ENCODE measurements around the gene FER1L5.

FER1L5 gene

DNA sequence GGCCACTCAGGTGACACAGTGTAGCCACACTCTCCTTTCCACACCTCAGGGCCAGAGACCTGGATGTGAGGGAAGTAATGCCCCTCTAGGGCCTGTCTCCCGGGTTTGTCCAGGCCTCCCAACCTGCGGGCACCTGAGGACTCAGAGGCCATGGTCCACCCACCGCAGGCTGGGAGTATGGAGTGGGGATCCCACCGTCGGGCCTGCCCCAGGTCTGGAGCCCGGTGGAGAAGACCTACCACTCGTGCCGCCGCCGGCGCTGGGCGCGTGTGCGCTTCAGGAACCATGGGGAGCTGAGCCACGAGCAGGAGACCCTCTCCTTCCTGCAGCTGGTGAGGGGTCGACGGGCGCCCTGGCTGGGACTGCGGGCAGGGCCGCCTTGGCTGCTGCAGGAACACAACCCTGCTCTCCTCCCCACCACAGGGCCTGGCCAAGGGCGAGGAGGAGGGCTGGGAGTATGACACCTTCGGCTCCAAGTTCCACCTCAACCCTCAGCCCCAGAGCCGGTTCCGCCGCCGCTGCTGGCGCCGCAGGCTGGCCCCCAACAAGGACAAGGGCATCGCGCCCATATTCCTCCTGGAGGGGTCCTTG is 48.6 kb downstream of the FER1L5 start:
- Histone ChIP-seq H3K4me1 (ENCODE audit: control insufficient read depth, insufficient read depth, low read length, poor library complexity, severe bottlenecking) (no peaks in the 10 kb centered on the region), H3K4me3 (ENCODE audit: extremely low read depth, insufficient read depth, low read length, poor library complexity, severe bottlenecking) (no peak overlapping the region), H3K27ac (ENCODE audit: low read depth, low read length, severe bottlenecking) (no peak overlapping the region), H3K9me3 (ENCODE audit: control insufficient read depth, low read length) (no peaks in the 10 kb centered on the region), H3K36me3 (ENCODE audit: control insufficient read depth, insufficient read depth, low read length) (no peaks in the 10 kb centered on the region)
- WGBS, 2 experiments (ENCODE audit: insufficient coverage in 2 of 2) = 88 to 94% methylated on average over 7 to 24 of the region's 30 CpGs

- WGBS, 2 experiments (ENCODE audit: insufficient coverage in 2 of 2) = 93% methylated on average over 11 to 14 of the region's 14 CpGs
- no peak overlapping the region for H3K27ac ChIP-seq (ENCODE audit: low read depth, low read length, severe bottlenecking)
- no peaks in the 10 kb centered on the region for H3K9me3 ChIP-seq (ENCODE audit: control insufficient read depth, low read length)
- no peak overlapping the region for H3K4me3 ChIP-seq (ENCODE audit: extremely low read depth, insufficient read depth, low read length, poor library complexity, severe bottlenecking)
- H3K36me3 ChIP-seq (ENCODE audit: control insufficient read depth, insufficient read depth, low read length) = no peaks in the 10 kb centered on the region
- H3K4me1 ChIP-seq (ENCODE audit: control insufficient read depth, insufficient read depth, low read length, poor library complexity, severe bottlenecking) = no peaks in the 10 kb centered on the region
These were observed 49.8 kb downstream of the FER1L5 start for GRCh38 chr2:96692094-96692971.

GRCh38 chr2:96693286-96694200 is 51.0 kb downstream of the FER1L5 start:
- no peak overlapping the region for H3K4me3 ChIP-seq (ENCODE audit: extremely low read depth, insufficient read depth, low read length, poor library complexity, severe bottlenecking)
- 70 to 83% methylated on average over 6 to 11 of the region's 14 CpGs for WGBS, 2 experiments (ENCODE audit: insufficient coverage in 2 of 2)
- no peaks in the 10 kb centered on the region for H3K9me3 ChIP-seq (ENCODE audit: control insufficient read depth, low read length)
- no peaks in the 10 kb centered on the region for H3K4me1 ChIP-seq (ENCODE audit: control insufficient read depth, insufficient read depth, low read length, poor library complexity, severe bottlenecking)
- no peaks in the 10 kb centered on the region for H3K36me3 ChIP-seq (ENCODE audit: control insufficient read depth, insufficient read depth, low read length)
- no peak overlapping the region for H3K27ac ChIP-seq (ENCODE audit: low read depth, low read length, severe bottlenecking)

DNA sequence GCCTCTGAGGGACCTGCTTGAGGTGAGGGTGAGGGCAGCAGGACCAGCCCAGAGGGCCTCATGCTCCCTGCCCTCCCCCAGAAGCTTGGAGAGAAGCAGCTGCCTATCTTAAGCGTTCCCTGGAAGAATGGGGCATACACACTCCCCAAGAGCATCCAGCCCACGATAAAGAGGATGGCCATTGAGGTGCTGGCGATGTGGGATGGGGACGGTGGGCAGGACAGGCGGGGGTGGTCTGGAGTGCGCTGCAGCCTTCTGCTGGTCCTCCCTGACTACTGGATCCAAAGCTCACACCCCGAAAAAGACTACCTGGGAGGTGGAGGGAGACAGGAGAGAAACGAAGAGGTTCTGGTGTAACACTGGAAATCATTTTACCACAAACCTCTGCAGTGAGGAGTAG is 51.7 kb downstream of the FER1L5 start:
- H3K36me3 ChIP-seq (ENCODE audit: control insufficient read depth, insufficient read depth, low read length) = no peaks in the 10 kb centered on the region
- 93 to 100% methylated on average over 4 to 6 of the region's 8 CpGs for WGBS, 2 experiments (ENCODE audit: insufficient coverage in 2 of 2)
- no peak overlapping the region for H3K27ac ChIP-seq (ENCODE audit: low read depth, low read length, severe bottlenecking)
- no peak overlapping the region for H3K4me3 ChIP-seq (ENCODE audit: extremely low read depth, insufficient read depth, low read length, poor library complexity, severe bottlenecking)
- no peaks in the 10 kb centered on the region for H3K9me3 ChIP-seq (ENCODE audit: control insufficient read depth, low read length)
- no peaks in the 10 kb centered on the region for H3K4me1 ChIP-seq (ENCODE audit: control insufficient read depth, insufficient read depth, low read length, poor library complexity, severe bottlenecking)

- WGBS, 2 experiments (ENCODE audit: insufficient coverage in 2 of 2) = 91 to 97% methylated on average over 10 to 13 of the region's 13 CpGs
- no peaks in the 10 kb centered on the region for H3K36me3 ChIP-seq (ENCODE audit: control insufficient read depth, insufficient read depth, low read length)
These were observed 52.4 kb downstream of the FER1L5 start for GRCh38 chr2:96694816-96695455.

GRCh38 chr2:96695602-96696001 is 53.0 kb downstream of the FER1L5 start:
- H3K27ac ChIP-seq (ENCODE audit: low read depth, low read length, severe bottlenecking) = no peak overlapping the region
- no peaks in the 10 kb centered on the region for H3K9me3 ChIP-seq (ENCODE audit: control insufficient read depth, low read length)
- H3K4me1 ChIP-seq (ENCODE audit: control insufficient read depth, insufficient read depth, low read length, poor library complexity, severe bottlenecking) = no peaks in the 10 kb centered on the region
- no peaks in the 10 kb centered on the region for H3K36me3 ChIP-seq (ENCODE audit: control insufficient read depth, insufficient read depth, low read length)
- WGBS, 2 experiments (ENCODE audit: insufficient coverage in 2 of 2) = 84 to 95% methylated on average over 7 to 14 of the region's 15 CpGs
- no peak overlapping the region for H3K4me3 ChIP-seq (ENCODE audit: extremely low read depth, insufficient read depth, low read length, poor library complexity, severe bottlenecking)

More at GRCh38 chr2:96694816-96695455, 52.4 kb downstream of the FER1L5 start:
- no peaks in the 10 kb centered on the region for H3K4me1 ChIP-seq (ENCODE audit: control insufficient read depth, insufficient read depth, low read length, poor library complexity, severe bottlenecking)
- no peak overlapping the region for H3K27ac ChIP-seq (ENCODE audit: low read depth, low read length, severe bottlenecking)
- H3K4me3 ChIP-seq (ENCODE audit: extremely low read depth, insufficient read depth, low read length, poor library complexity, severe bottlenecking) = no peak overlapping the region
- no peaks in the 10 kb centered on the region for H3K9me3 ChIP-seq (ENCODE audit: control insufficient read depth, low read length)

DNA sequence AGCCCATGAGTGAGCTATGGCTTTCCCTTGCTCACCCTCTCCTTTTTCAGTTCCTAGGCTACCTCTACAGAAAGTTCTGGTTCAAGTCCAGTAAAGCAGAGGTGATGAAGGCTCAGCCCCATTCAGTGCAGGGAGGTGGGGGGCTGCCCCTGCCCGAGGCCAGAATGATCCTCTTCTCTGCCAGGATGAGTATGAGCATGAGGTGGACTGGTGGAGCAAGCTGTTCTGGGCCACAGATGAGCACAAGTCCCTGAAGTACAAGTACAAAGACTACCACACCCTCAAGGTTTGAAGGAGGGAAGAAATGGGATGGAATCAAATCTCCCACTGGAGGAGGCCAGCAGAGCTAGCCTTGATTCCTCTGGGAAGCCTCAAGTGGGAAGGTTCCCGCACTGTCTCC is 54.9 kb downstream of the FER1L5 start:
- H3K4me3 ChIP-seq (ENCODE audit: extremely low read depth, insufficient read depth, low read length, poor library complexity, severe bottlenecking) = no peak overlapping the region
- WGBS, 2 experiments (ENCODE audit: insufficient coverage in 2 of 2) = 100% methylated on average over 1 to 2 of the region's 2 CpGs
- no peak overlapping the region for H3K27ac ChIP-seq (ENCODE audit: low read depth, low read length, severe bottlenecking)
- H3K9me3 ChIP-seq (ENCODE audit: control insufficient read depth, low read length) = no peaks in the 10 kb centered on the region
- H3K36me3 ChIP-seq (ENCODE audit: control insufficient read depth, insufficient read depth, low read length) = no peaks in the 10 kb centered on the region
- no peaks in the 10 kb centered on the region for H3K4me1 ChIP-seq (ENCODE audit: control insufficient read depth, insufficient read depth, low read length, poor library complexity, severe bottlenecking)

DNA sequence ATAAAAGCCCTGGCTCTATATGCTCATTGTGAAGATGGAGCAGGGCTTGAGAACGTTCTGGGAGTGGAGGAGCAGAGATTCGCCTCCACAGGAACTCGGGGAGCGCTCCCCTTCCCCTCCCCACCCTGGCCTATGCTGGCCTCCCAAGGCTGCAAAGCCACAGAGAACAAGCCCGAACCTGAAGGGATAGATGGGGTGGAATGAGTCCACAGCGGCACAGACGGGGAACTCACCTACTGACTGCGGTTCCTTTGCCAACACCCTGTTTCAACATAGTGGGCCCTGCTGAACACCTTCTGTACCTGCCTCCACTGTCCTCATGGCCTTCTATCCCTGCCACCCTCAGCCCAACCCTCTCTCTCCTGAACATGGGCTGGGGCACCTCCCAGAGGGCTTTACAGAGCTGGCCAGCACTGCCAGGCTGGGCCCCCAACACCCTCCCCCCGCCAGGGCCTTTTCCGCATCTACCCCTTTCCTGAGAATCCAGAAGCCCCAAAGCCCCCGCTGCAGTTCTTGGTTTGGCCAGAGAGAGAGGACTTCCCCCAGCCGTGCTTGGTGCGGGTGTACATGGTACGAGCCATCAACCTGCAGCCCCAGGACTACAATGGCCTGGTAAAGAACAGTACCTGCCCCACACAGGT is 55.8 kb downstream of the FER1L5 start:
- Histone ChIP-seq H3K27ac (ENCODE audit: low read depth, low read length, severe bottlenecking) (no peak overlapping the region), H3K9me3 (ENCODE audit: control insufficient read depth, low read length) (no peaks in the 10 kb centered on the region), H3K4me1 (ENCODE audit: control insufficient read depth, insufficient read depth, low read length, poor library complexity, severe bottlenecking) (no peaks in the 10 kb centered on the region), H3K4me3 (ENCODE audit: extremely low read depth, insufficient read depth, low read length, poor library complexity, severe bottlenecking) (no peak overlapping the region), H3K36me3 (ENCODE audit: control insufficient read depth, insufficient read depth, low read length) (peaks cover 5% of the 10 kb centered on the region)
- 86 to 95% methylated on average over 4 to 6 of the region's 14 CpGs for WGBS, 2 experiments (ENCODE audit: insufficient coverage in 2 of 2)

GRCh38 chr2:96699021-96699420 is 56.5 kb downstream of the FER1L5 start:
- 98 to 100% methylated on average over 3 to 4 of the region's 6 CpGs for whole genome bisulfite sequencing, 2 experiments (ENCODE audit: insufficient coverage in 2 of 2)
- H3K4me1 ChIP-seq (ENCODE audit: control insufficient read depth, insufficient read depth, low read length, poor library complexity, severe bottlenecking) = no peaks in the 10 kb centered on the region
- H3K4me3 ChIP-seq (ENCODE audit: extremely low read depth, insufficient read depth, low read length, poor library complexity, severe bottlenecking) = no peak overlapping the region
- H3K27ac ChIP-seq (ENCODE audit: low read depth, low read length, severe bottlenecking) = no peak overlapping the region
- no peaks in the 10 kb centered on the region for H3K9me3 ChIP-seq (ENCODE audit: control insufficient read depth, low read length)
- peaks cover 6% of the 10 kb centered on the region for H3K36me3 ChIP-seq (ENCODE audit: control insufficient read depth, insufficient read depth, low read length)

GRCh38 chr2:96699621-96700020 is 57.1 kb downstream of the FER1L5 start:
- H3K4me1 ChIP-seq (ENCODE audit: control insufficient read depth, insufficient read depth, low read length, poor library complexity, severe bottlenecking) = no peaks in the 10 kb centered on the region
- no peaks in the 10 kb centered on the region for H3K9me3 ChIP-seq (ENCODE audit: control insufficient read depth, low read length)
- WGBS, 2 experiments (ENCODE audit: insufficient coverage in 2 of 2) = 91 to 94% methylated on average over 9 of the region's 9 CpGs
- peaks cover 11% of the 10 kb centered on the region for H3K36me3 ChIP-seq (ENCODE audit: control insufficient read depth, insufficient read depth, low read length)
- H3K4me3 ChIP-seq (ENCODE audit: extremely low read depth, insufficient read depth, low read length, poor library complexity, severe bottlenecking) = no peak overlapping the region
- H3K27ac ChIP-seq (ENCODE audit: low read depth, low read length, severe bottlenecking) = no peak overlapping the region
